Measurements from ENCODE around the gene SETD3. TPM values are rescaled to one million over a fixed set of nuclear protein-coding genes. Genes with fewer than 3 reads are reported as not detected.

Gene SETD3
- total and polyA plus RNA-seq, 8 donors = 24.1 to 119 (median 41.2) TPM

- whole genome bisulfite sequencing, 5 donors = 65 to 73% (median 72%) methylated on average over 12 of the region's 12 CpGs
- Histone ChIP-seq H3K9me3 (no peaks in the 10 kb centered on the region), H3K36me3 (peaks cover 3 to 28% (median 24%) of the 10 kb centered on the region in 4 donors), H3K27me3 (peaks cover 0 to 3% (median 0%) of the 10 kb centered on the region in 3 donors), H3K27ac (no peak overlapping the region), H3K4me3 (no peak overlapping the region), H3K4me1 (peaks cover 0 to 24% (median 18%) of the 10 kb centered on the region in 4 donors)
- no peak for TF ChIP-seq POLR2A (IDR thresholded peaks at IDR 0.05)
- no peak for TF ChIP-seq POLR2AphosphoS5 (IDR thresholded peaks at IDR 0.05)
- TF ChIP-seq CTCF (IDR thresholded peaks at IDR 0.05) = peak in 5 of 7 experiments; percentile 9 to 69 (median 55)
- TF ChIP-seq EP300 (IDR thresholded peaks at IDR 0.05) = no peak
- intact Hi-C loops (cut with DNase I; ENCODE audit: low total_unique reads) = no loop called here
- DNase-seq = peak; percentile 61 to 68
These were observed 87.5 kb downstream of the SETD3 start for GRCh38 chr14:99393059-99393655.

GRCh38 chr14:99391671-99392070, 89.0 kb downstream of the SETD3 start:
- intact Hi-C loops (cut with DNase I; ENCODE audit: low total_unique reads) = no loop called here
- Histone ChIP-seq H3K27me3 (peaks cover 0 to 5% (median under 1%) of the 10 kb centered on the region in 3 donors), H3K27ac (no peak overlapping the region), H3K4me3 (no peak overlapping the region), H3K9me3 (no peaks in the 10 kb centered on the region), H3K4me1 (peaks cover 0 to 24% (median 20%) of the 10 kb centered on the region in 4 donors), H3K36me3 (peaks cover 0 to 14% (median 10%) of the 10 kb centered on the region in 4 donors)
- 70 to 82% (median 75%) methylated on average over 13 of the region's 13 CpGs for WGBS, 5 donors
- TF ChIP-seq CTCF (IDR thresholded peaks at IDR 0.05) (no peak), POLR2AphosphoS5 (IDR thresholded peaks at IDR 0.05) (no peak), POLR2A (IDR thresholded peaks at IDR 0.05) (no peak), EP300 (IDR thresholded peaks at IDR 0.05) (no peak)
- no peak for DNase-seq

GRCh38 chr14:99389174-99389826, 91.4 kb downstream of the SETD3 start:
- H3K36me3 ChIP-seq = peaks cover 0 to 6% (median 5%) of the 10 kb centered on the region in 4 donors
- peaks cover 0 to 29% (median 15%) of the 10 kb centered on the region in 3 donors for H3K27me3 ChIP-seq
- no peaks in the 10 kb centered on the region for H3K9me3 ChIP-seq
- intact Hi-C loops (cut with DNase I; ENCODE audit: low total_unique reads) = no loop called here
- TF ChIP-seq POLR2AphosphoS5 (IDR thresholded peaks at IDR 0.05) (no peak), CTCF (IDR thresholded peaks at IDR 0.05) (peak in 4 of 7 experiments; percentile 54 to 77 (median 60))
- 15 to 22% (median 16%) methylated on average over 19 to 24 of the region's 24 CpGs for WGBS, 5 donors
- H3K4me1 ChIP-seq = peaks cover 0 to 12% (median 8%) of the 10 kb centered on the region in 4 donors
- no peak overlapping the region for H3K27ac ChIP-seq
- DNase-seq = peak; percentile 46 to 75
- no peak overlapping the region for H3K4me3 ChIP-seq

GRCh38 chr14:99388286-99388685, 92.4 kb downstream of the SETD3 start:
- TF ChIP-seq CTCF (IDR thresholded peaks at IDR 0.05) = no peak
- no peak for TF ChIP-seq EP300 (IDR thresholded peaks at IDR 0.05)
- TF ChIP-seq POLR2A (IDR thresholded peaks at IDR 0.05) = no peak
- Histone ChIP-seq H3K36me3 (no peaks in the 10 kb centered on the region), H3K4me1 (peaks cover 0 to 12% (median 8%) of the 10 kb centered on the region in 4 donors), H3K27me3 (peaks cover 5 to 39% (median 17%) of the 10 kb centered on the region in 3 donors), H3K9me3 (no peaks in the 10 kb centered on the region), H3K27ac (no peak overlapping the region), H3K4me3 (no peak overlapping the region)
- DNase-seq = no peak
- 86 to 92% (median 89%) methylated on average over 12 of the region's 12 CpGs for WGBS, 5 donors
- intact Hi-C loops (cut with DNase I; ENCODE audit: low total_unique reads) = no loop called here

Measured in stomach (tissue), 9 donors.